Ovary (tissue), 9 donors: ENCODE data around the gene TMEM182. TPM values are rescaled to one million over a fixed set of nuclear protein-coding genes. Genes with fewer than 3 reads are reported as not detected.

ENCODE experiments used
- DNase-seq, 5 donors: peaks; one replicate each; pipeline ENCODE4 v3.0.0-alpha.2; 2019 to 2020
- H3K27ac ChIP-seq, 2 donors: fragments of 200-600 bp; one replicate each; pipeline versions ENCODE4 v1.5.1 to v1.8.0; 2019 to 2022
- H3K27me3 ChIP-seq: fragments of 200-600 bp; one replicate; pipeline ENCODE4 v1.8.0; 2022
- H3K36me3 ChIP-seq: fragments of 200-600 bp; sonication (generic); one replicate; pipeline ENCODE4 v1.5.1; 2019
- H3K4me1 ChIP-seq: one replicate; pipeline ENCODE4 v1.8.1; 2013; ENCODE audit warnings: mild to moderate bottlenecking, moderate library complexity; ENCODE audit not compliant: insufficient read depth
- H3K4me3 ChIP-seq: fragments of 200-600 bp; sonication (generic); one replicate; pipeline ENCODE4 v1.5.1; 2017
- H3K9me3 ChIP-seq, 2 donors: fragments of 200-600 bp in 1 of 2; sonication (generic) in 1 of 2; one replicate each; pipeline versions ENCODE4 v1.5.1 to v1.8.1; 2013 to 2019; ENCODE audit warnings: mild to moderate bottlenecking in 1 of 2, moderate library complexity in 1 of 2
- CTCF ChIP-seq, 3 donors: fragments of 450-650 bp in 2 of 3; fragments of 200-600 bp in 1 of 3; IDR thresholded peaks; one replicate each; pipeline versions ENCODE4 v1.5.1 to v1.8.0; 2016 to 2022; ENCODE audit warnings: antibody characterized with exemption in 3 of 3, mild to moderate bottlenecking in 1 of 3
- EP300 ChIP-seq: sonication (generic); formaldehyde crosslinking; IDR thresholded peaks from one replicate; pipeline ENCODE4 v1.6.1; 2017; ENCODE audit warnings: antibody characterized with exemption
- POLR2A ChIP-seq: fragments of 450-650 bp; IDR thresholded peaks from one replicate; pipeline ENCODE4 v1.6.1; 2017; ENCODE audit warnings: antibody characterized with exemption, mild to moderate bottlenecking, moderate library complexity
- WGBS, 3 donors: extraction: QIAGEN DNeasy Blood & Tissue Kit in 1 of 3; methylation state at CpG; one replicate each; pipeline versions ENCODE4 v1.1.5 to v1.1.7; 2013 to 2017; 5-methylcytosine and 5-hydroxymethylcytosine counted together
- intact Hi-C, 4 donors: fragments of 100-400 bp; cut with DNase I; formaldehyde crosslinking; loops; one replicate each; pipeline versions ENCODE4 v1.11.0 to v1.15.1; 2022 to 2023
- polyA plus RNA-seq, 2 donors: library from polyadenylated mRNA; stranded (reverse); fragments of 200-250 nt in 1 of 2; fragments of 350-450 nt in 1 of 2; fragmentation: Illumina TruSeq in 1 of 2; extraction: RNeasy Lipid Tissue Mini Kit (QIAGEN cat#74804) in 1 of 2; gene quantifications; one replicate each; pipeline ENCODE4 v1.2.3, GENCODE V29; 2013 to 2014
- total RNA-seq, 7 donors: library from RNA; depleted of rRNA in 2 of 7; stranded (reverse); fragments of >200 nt in 2 of 7; fragmentation: NEBNext Ultra II Directional in 3 of 7; extraction: Animal tissue kit (Norgen Biotek cat#: 25700) in 3 of 7; gene quantifications; one replicate each; pipeline versions ENCODE4 v1.1.0 to v1.2.4, GENCODE V29; 2016 to 2023
- donor health status: DM: no; HTN: no; CAD: no; lungs with moderate emphysema.
- donor health status: DM: no; HTN: no; CAD: no.
- donor health status: Bipolar disorder and iron deficiency.
- donor health status: DM: yes; HTN: yes; CAD: no.
- donor health status: DM: no; HTN: no; CAD: no.
- donor health status: DM: yes; HTN: yes; CAD: no.

TMEM182 gene
- total and polyA plus RNA-seq, 9 donors: 0.91 to 4.0 (median 2.3) TPM

DNA sequence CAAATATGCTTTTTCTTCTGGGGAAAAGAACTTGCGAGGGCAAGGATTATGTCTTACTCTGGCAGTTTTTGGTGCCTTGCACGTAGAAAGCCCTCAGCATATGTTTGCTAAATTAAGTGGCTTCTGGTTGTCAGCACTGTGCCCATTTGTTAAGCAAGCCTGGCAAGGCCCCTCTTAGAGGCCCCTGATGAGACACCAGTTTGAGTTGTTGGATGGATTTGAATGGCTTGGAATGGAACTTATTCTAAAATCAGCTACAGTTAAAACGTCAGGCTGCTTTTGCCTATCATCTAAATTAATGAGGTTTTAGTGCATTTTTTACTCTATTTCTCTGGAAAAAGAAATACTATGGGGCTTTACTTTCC lies 28.2 kb downstream of the TMEM182 start:
- intact Hi-C loops: no loop called here
- WGBS, 3 donors: 87 to 92% (median 88%) methylated on average over 3 of the region's 3 CpGs
- no peak for TF ChIP-seq POLR2A
- TF ChIP-seq EP300: no peak
- TF ChIP-seq CTCF (IDR thresholded peaks at IDR 0.05): no peak

DNA sequence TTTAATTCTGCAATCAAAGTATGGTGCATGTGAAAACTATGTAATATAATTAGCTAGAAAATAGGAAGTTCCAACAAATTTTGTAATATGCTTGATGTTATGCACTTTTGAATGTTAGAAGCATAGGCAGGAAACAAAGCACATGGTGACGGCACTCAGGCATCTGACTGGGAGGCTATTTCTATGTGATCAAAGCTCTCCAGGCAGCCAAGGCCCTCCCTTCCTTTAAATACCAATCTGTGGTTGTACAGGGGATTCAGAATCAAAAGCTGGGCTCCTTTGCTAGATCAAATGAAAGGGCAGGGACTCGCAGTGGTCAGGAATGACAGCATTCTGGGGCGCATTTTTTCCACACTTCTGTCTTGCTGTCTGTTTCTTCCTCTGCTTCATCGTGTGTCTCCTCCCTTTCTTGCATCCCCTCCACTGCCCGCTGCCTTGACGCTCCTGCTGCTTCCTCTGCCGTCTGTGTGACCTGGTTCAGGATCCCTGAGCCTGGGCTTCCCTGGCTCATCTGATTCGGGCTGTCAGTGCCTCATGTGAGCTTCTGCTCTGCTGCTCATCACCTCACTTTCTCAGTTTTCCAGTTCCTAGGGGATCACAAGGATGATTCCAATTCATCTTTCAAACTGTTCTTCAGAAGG lies 30.9 kb downstream of the TMEM182 start:
- H3K27me3 ChIP-seq: no peaks in the 10 kb centered on the region
- H3K4me1 ChIP-seq: no peaks in the 10 kb centered on the region
- H3K27ac ChIP-seq: no peak overlapping the region
- TF ChIP-seq CTCF (IDR thresholded peaks at IDR 0.05) (no peak), POLR2A (no peak), EP300 (no peak)
- no peak overlapping the region for H3K4me3 ChIP-seq
- H3K36me3 ChIP-seq: no peaks in the 10 kb centered on the region
- H3K9me3 ChIP-seq: no peaks in the 10 kb centered on the region
- WGBS, 3 donors: 85 to 91% (median 89%) methylated on average over 8 of the region's 8 CpGs
- no peak for DNase-seq
- intact Hi-C loops: no loop called here

More for the DNA sequence above, 28.2 kb downstream of the TMEM182 start:
- no peaks in the 10 kb centered on the region for H3K9me3 ChIP-seq
- no peak overlapping the region for H3K27ac ChIP-seq
- no peaks in the 10 kb centered on the region for H3K4me1 ChIP-seq
- no peaks in the 10 kb centered on the region for H3K27me3 ChIP-seq
- DNase-seq: no peak
- H3K36me3 ChIP-seq: no peaks in the 10 kb centered on the region
- no peak overlapping the region for H3K4me3 ChIP-seq

DNA sequence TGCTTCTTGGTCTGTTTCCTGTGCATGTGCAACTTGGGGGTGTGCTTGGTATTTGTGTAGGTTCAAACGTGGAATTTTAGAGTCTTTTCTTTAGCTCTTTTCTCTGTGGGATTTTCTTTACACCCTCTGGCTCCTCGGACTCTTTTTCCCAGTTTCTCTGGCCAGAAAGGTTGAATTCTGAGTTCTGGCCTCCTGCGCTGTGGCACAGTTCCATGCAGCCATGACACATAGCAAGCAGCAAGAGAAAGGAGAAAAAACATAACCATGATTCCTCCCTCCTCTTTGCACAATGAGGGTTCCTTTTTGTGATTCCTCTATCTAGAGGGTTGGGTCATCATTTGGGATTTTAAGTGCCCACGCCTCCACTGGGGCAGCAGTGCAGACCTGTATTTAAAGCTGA lies 33.8 kb downstream of the TMEM182 start:
- H3K4me3 ChIP-seq: no peak overlapping the region
- intact Hi-C loops: no loop called here
- WGBS, 3 donors: 71 to 91% (median 90%) methylated on average over 4 of the region's 4 CpGs
- no peaks in the 10 kb centered on the region for H3K27me3 ChIP-seq
- H3K4me1 ChIP-seq: no peaks in the 10 kb centered on the region
- TF ChIP-seq EP300 (no peak), CTCF (IDR thresholded peaks at IDR 0.05) (no peak), POLR2A (no peak)
- no peaks in the 10 kb centered on the region for H3K36me3 ChIP-seq
- DNase-seq: no peak
- no peak overlapping the region for H3K27ac ChIP-seq
- H3K9me3 ChIP-seq: peaks cover 0 to 3% of the 10 kb centered on the region in 2 donors

GRCh38 chr2:102796337-102796736 lies 34.5 kb downstream of the TMEM182 start:
- H3K27ac ChIP-seq: no peak overlapping the region
- H3K4me1 ChIP-seq: no peaks in the 10 kb centered on the region
- no peak for DNase-seq
- intact Hi-C loops: no loop called here
- H3K36me3 ChIP-seq: no peaks in the 10 kb centered on the region
- no peak overlapping the region for H3K4me3 ChIP-seq
- WGBS, 3 donors: 93 to 94% (median 93%) methylated on average over 2 of the region's 2 CpGs
- no peaks in the 10 kb centered on the region for H3K27me3 ChIP-seq
- no peak for TF ChIP-seq EP300
- TF ChIP-seq CTCF (IDR thresholded peaks at IDR 0.05): no peak
- no peak for TF ChIP-seq POLR2A
- peaks cover 0 to 3% of the 10 kb centered on the region in 2 donors for H3K9me3 ChIP-seq
